PC-9 (cell line): ENCODE data around the gene TUBA3D. TPM values are rescaled to one million over a fixed set of nuclear protein-coding genes. Genes with fewer than 3 reads are reported as not detected.
"Not testable (repeated sequence)": the region's sequence is repeated elsewhere in the genome, so short reads cannot be mapped to it uniquely, and the experiment has no call there.

Experiments
- BruUV-seq: library from RNA; stranded (reverse); fragments of 400-500 nt; replicated peaks from 2 replicates; lab custom pipeline; 2021; lab: Mats Ljungman, UMichigan
- CTCF ChIA-PET: fragments of 300-600 bp; sonication (Branson Sonifier 250); formaldehyde crosslinking; loops from one replicate; lab custom pipeline; 2022; ENCODE audit warnings: antibody characterized with exemption; lab: Charles Lee
- POLR2A ChIA-PET: fragments of 300-600 bp; sonication (Branson Sonifier 250); formaldehyde crosslinking; loops from one replicate; lab custom pipeline; 2022; ENCODE audit warnings: antibody characterized with exemption; ENCODE audit not compliant: unreplicated experiment; lab: Charles Lee
- DNase-seq, 2 experiments: peaks; one replicate each; pipeline versions ENCODE4 v3.0.0 to v3.0.0-alpha.2; 2015 to 2022; ENCODE audit warnings: mixed read lengths in 1 of 2
- H2AFZ ChIP-seq: fragments of 200-600 bp; sonication (generic); 2 replicates; pipeline ENCODE4 v1.8.1; 2017; ENCODE audit warnings: antibody characterized with exemption
- H3F3A ChIP-seq: fragments of 200-600 bp; sonication (generic); 2 replicates; pipeline ENCODE4 v1.8.1; 2017; ENCODE audit warnings: antibody characterized with exemption, mild to moderate bottlenecking, low read depth; ENCODE audit not compliant: insufficient read depth
- H3K27ac ChIP-seq: fragments of 200-600 bp; sonication (generic); 2 replicates; pipeline ENCODE4 v1.6.1; 2016; ENCODE audit warnings: mixed run types
- H3K27me3 ChIP-seq: fragments of 200-600 bp; sonication (generic); 2 replicates; pipeline ENCODE4 v1.6.1; 2016; ENCODE audit warnings: low read depth, mixed run types; ENCODE audit not compliant: insufficient read depth
- H3K36me3 ChIP-seq: fragments of 200-600 bp; sonication (generic); 2 replicates; pipeline ENCODE4 v1.6.1; 2016; ENCODE audit warnings: low read depth, mixed run types
- H3K4me1 ChIP-seq: fragments of 200-600 bp; sonication (generic); replicated peaks from 2 replicates; pipeline ENCODE4 v1.6.1; 2016; ENCODE audit warnings: mixed run types; ENCODE audit not compliant: insufficient read depth
- H3K4me2 ChIP-seq: fragments of 200-600 bp; sonication (generic); 2 replicates; pipeline ENCODE4 v1.6.1; 2017; ENCODE audit warnings: mixed run types
- H3K4me3 ChIP-seq: fragments of 200-600 bp; sonication (generic); 2 replicates; pipeline ENCODE4 v1.6.1; 2016; ENCODE audit warnings: mixed run types
- H3K79me2 ChIP-seq: fragments of 200-600 bp; sonication (generic); 2 replicates; pipeline ENCODE4 v1.6.1; 2017; ENCODE audit warnings: low read depth, mixed run types
- H3K9me2 ChIP-seq: fragments of 200-600 bp; sonication (generic); 2 replicates; pipeline ENCODE4 v1.8.1; 2017; ENCODE audit warnings: mild to moderate bottlenecking; ENCODE audit not compliant: insufficient read depth
- H3K9me3 ChIP-seq: fragments of 200-600 bp; sonication (generic); 2 replicates; pipeline ENCODE4 v1.8.1; 2016; ENCODE audit warnings: low read depth; ENCODE audit not compliant: insufficient read depth
- H4K20me1 ChIP-seq: fragments of 200-600 bp; sonication (generic); 2 replicates; pipeline ENCODE4 v1.8.1; 2017; ENCODE audit not compliant: insufficient read depth
- intact Hi-C: fragments of 100-400 bp; cut with micrococcal nuclease; formaldehyde crosslinking; loops from one replicate; pipeline ENCODE4 v1.10.0; 2022; ENCODE audit not compliant: unreplicated experiment
- microRNA-seq: library from miRNA; unstranded; fragments of <30 nt; microRNA quantifications from one replicate; pipeline ENCODE4 v1.2.0, GENCODE V29; 2021; ENCODE audit warnings: borderline number of aligned reads, borderline replicate concordance
- total RNA-seq: library from RNA; stranded (reverse); gene quantifications from 2 replicates; pipeline ENCODE4 v1.2.3, GENCODE V29; 2021

The TUBA3D gene
- total RNA-seq, 1 experiment from 2014 or later, result not detected

DNA sequence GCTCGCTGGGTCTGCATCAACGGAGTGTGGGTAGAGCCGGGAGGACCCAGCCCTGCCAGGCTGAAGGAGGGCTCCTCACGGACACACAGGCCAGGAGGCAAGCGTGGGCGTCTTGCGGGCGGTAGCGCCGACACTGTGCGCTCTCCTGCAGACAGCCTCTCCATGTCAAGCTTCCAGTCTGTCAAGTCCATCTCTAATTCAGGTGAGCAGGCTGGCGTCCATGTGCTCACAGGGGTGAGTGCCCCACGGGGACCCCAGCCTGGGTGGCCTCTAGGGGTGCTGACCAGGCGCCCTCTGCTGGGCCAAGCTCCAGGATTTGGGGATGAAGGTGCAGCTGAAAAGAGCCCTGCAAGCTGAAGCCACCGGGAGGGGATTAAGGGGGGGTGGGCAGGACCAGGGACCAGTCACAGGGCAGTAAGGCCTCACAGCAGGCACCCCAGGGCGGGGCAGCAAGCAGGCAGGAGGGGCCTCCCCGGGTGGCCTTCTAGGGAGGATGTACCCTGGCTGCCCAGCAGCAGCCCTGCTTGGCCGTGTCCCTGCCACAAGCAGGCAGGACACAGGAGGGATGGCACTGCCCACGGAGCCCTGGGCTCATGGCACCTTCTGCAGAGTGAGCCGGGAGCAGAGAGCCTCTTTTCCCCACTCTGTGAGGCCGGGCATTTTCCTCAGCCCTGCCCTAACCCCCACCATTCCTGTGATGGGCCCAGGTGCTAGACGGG, 54.9 kb downstream of the TUBA3D start:
- H3K27ac ChIP-seq, H3K4me2 ChIP-seq, H2AFZ ChIP-seq, H3K36me3 ChIP-seq, intact Hi-C loops, BruUV-seq, CTCF ChIA-PET, DNase-seq, H3K27me3 ChIP-seq, H3F3A ChIP-seq, POLR2A ChIA-PET, H3K9me2 ChIP-seq, H3K9me3 ChIP-seq, H4K20me1 ChIP-seq, H3K4me3 ChIP-seq, H3K4me1 ChIP-seq, H3K79me2 ChIP-seq: not testable (repeated sequence)

DNA sequence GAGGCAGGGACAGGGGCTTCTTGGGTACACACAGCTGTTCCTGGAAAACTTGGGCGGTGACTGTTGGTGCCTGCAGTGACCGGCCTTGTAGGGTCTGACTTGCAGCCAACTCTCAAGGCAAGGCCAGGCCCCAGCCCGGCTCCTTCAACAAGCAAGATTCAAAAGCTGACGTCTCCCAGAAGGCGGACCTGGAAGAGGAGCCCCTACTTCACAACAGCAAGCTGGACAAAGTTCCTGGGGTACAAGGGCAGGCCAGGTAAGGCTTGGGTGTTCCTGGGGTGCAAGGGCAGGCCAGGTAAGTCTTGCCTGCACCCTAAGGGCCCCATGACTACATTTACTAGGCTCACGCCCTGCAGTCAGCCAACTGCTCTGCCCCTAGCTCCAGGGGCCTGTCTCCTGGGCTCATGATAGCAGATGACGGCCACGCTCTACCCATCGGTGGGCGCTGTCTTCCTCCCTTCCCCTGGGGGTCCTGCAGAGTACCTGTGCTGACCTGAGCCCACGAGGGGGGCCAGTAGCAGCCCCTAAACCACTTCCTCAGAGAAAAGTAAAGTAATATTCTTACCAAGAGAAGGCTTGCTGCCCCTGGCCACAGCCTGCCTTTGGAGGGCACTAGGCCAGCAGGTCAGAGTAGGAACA, 55.7 kb downstream of the TUBA3D start:
- H3K36me3 ChIP-seq, DNase-seq, intact Hi-C loops, H3K79me2 ChIP-seq, H3F3A ChIP-seq, H4K20me1 ChIP-seq, BruUV-seq, H3K27ac ChIP-seq, H3K4me2 ChIP-seq, H3K4me3 ChIP-seq, H2AFZ ChIP-seq, H3K27me3 ChIP-seq, POLR2A ChIA-PET, H3K4me1 ChIP-seq, CTCF ChIA-PET, H3K9me3 ChIP-seq, H3K9me2 ChIP-seq: not testable (repeated sequence)

Small RNA genes within 50 kb of the gene (microRNA-seq; reads per million reads assigned to microRNA genes)
- not detected for gene MIR4784

Other genes with a start within 250 kb of the TUBA3D start
- not detected in 2 replicates for gene RAB6D, start 112.0 kb upstream of the TUBA3D start, total RNA-seq
- gene MZT2A, start 16.3 kb downstream of the TUBA3D start, total RNA-seq, result 202 and 229 TPM in 2 replicates
- 3.4 and 4.0 TPM in 2 replicates for gene CCDC74A, start 51.8 kb downstream of the TUBA3D start, total RNA-seq